SK-N-SH (cell line): ENCODE measurements around the gene RNF144B. TPM values are rescaled to one million over a fixed set of nuclear protein-coding genes. Genes with fewer than 3 reads are reported as not detected.

Experiments used
- CTCF ChIA-PET: fragments of 300-600, 350-600 bp; formaldehyde crosslinking; extraction: SDS; loops from one replicate; lab custom pipeline; 2021; lab: Yijun Ruan, JAX
- POLR2A ChIA-PET: fragments of 350-600 bp; sonication (Branson Sonifier 250); formaldehyde crosslinking; extraction: SDS; loops from one replicate; lab custom pipeline; 2020; ENCODE audit warnings: antibody characterized with exemption, inconsistent platforms; lab: Yijun Ruan, JAX
- DNase-seq: peaks from one replicate; pipeline ENCODE4 v3.0.0; 2012
- H2AFZ ChIP-seq: fragments of 200-600 bp; sonication (generic); 2 replicates; pipeline ENCODE4 v1.8.1; 2016; ENCODE audit warnings: antibody characterized with exemption, mild to moderate bottlenecking, low read depth
- H3F3A ChIP-seq: fragments of 200-600 bp; sonication (generic); replicated peaks from 2 replicates; pipeline ENCODE3; 2016; ENCODE audit warnings: antibody characterized with exemption, mild to moderate bottlenecking; ENCODE audit not compliant: insufficient read depth
- H3K27ac ChIP-seq, 2 experiments: fragments of 200-500 bp in 1 of 2; fragments of 200-600 bp in 1 of 2; sonication (Bioruptor generic) in 1 of 2; sonication (generic), shearing (Covaris generic) in 1 of 2; 2 replicates each; pipeline versions ENCODE4 v1.5.1 to v1.6.1; 2014 to 2016; ENCODE audit warnings: low read depth in 2 of 2, inconsistent platforms in 1 of 2, low read length in 1 of 2, mild to moderate bottlenecking in 1 of 2, mixed read lengths in 1 of 2
- H3K27me3 ChIP-seq: fragments of 200-600 bp; sonication (generic), shearing (Covaris generic); 2 replicates; pipeline ENCODE4 v1.6.1; 2016; ENCODE audit warnings: mixed run types; ENCODE audit not compliant: insufficient read depth
- H3K36me3 ChIP-seq, 2 experiments: fragments of 200-500 bp in 1 of 2; fragments of 200-600 bp in 1 of 2; sonication (Bioruptor generic) in 1 of 2; sonication (generic) in 1 of 2; replicated peaks in 1 of 2; 2 replicates each; pipeline versions ENCODE3 to v1.5.1; 2014 to 2016; ENCODE audit warnings: low read length in 1 of 2, mild to moderate bottlenecking in 1 of 2; ENCODE audit not compliant: insufficient read depth in 2 of 2, control insufficient read depth in 1 of 2
- H3K4me1 ChIP-seq, 2 experiments: fragments of 200-500 bp in 1 of 2; fragments of 200-600 bp in 1 of 2; sonication (Bioruptor generic) in 1 of 2; sonication (generic), shearing (Covaris generic) in 1 of 2; 2 replicates each; pipeline versions ENCODE4 v1.5.1 to v1.6.1; 2014 to 2016; ENCODE audit warnings: low read depth in 1 of 2, low read length in 1 of 2, mixed run types in 1 of 2; ENCODE audit not compliant: insufficient read depth in 2 of 2, control insufficient read depth in 1 of 2
- H3K4me2 ChIP-seq: fragments of 200-600 bp; sonication (generic), shearing (Covaris generic); 2 replicates; pipeline ENCODE4 v1.6.1; 2017; ENCODE audit warnings: mixed run types
- H3K4me3 ChIP-seq, 2 experiments: fragments of 200-500 bp in 1 of 2; fragments of 200-600 bp in 1 of 2; sonication (Bioruptor generic) in 1 of 2; sonication (generic), shearing (Covaris generic) in 1 of 2; 2 replicates each; pipeline versions ENCODE4 v1.5.1 to v1.8.1; 2014 to 2016; ENCODE audit warnings: low read depth in 2 of 2, inconsistent platforms in 1 of 2, low read length in 1 of 2, mild to moderate bottlenecking in 1 of 2, mixed read lengths in 1 of 2, moderate library complexity in 1 of 2
- H3K79me2 ChIP-seq: fragments of 200-600 bp; sonication (generic); 2 replicates; pipeline ENCODE4 v1.8.1; 2017; ENCODE audit warnings: mild to moderate bottlenecking; ENCODE audit not compliant: insufficient read depth
- H3K9ac ChIP-seq: fragments of 200-600 bp; sonication (generic); 2 replicates; pipeline ENCODE4 v1.6.1; 2017; ENCODE audit warnings: mixed run types
- H3K9me2 ChIP-seq: fragments of 200-600 bp; sonication (generic); 2 replicates; pipeline ENCODE4 v1.6.1; 2017; ENCODE audit warnings: mixed run types
- H3K9me3 ChIP-seq: fragments of 200-600 bp; sonication (generic); 2 replicates; pipeline ENCODE4 v1.6.1; 2017; ENCODE audit warnings: mixed run types, mild to moderate bottlenecking, moderate library complexity
- H4K20me1 ChIP-seq: fragments of 200-600 bp; sonication (generic); 2 replicates; pipeline ENCODE4 v1.6.1; 2017; ENCODE audit warnings: mild to moderate bottlenecking, mixed run types; ENCODE audit not compliant: insufficient read depth
- CHD2 ChIP-seq: fragments of 150-350 bp; IDR thresholded peaks from 2 replicates; pipeline ENCODE4 v1.6.1; 2018; ENCODE audit warnings: low read length; ENCODE audit not compliant: partially characterized antibody
- ELF1 ChIP-seq: IDR thresholded peaks from 2 replicates; pipeline ENCODE4 v1.4.0; 2012
- EP300 ChIP-seq, 2 experiments: IDR thresholded peaks; 2 replicates each; pipeline versions ENCODE4 v1.4.0 to v1.6.1; 2012; ENCODE audit warnings: borderline replicate concordance in 1 of 2, low read depth in 1 of 2, low read length in 1 of 2
- EZH2phosphoT487 ChIP-seq: fragments of 200-600 bp; sonication (generic); IDR thresholded peaks from 2 replicates; pipeline ENCODE4 v1.6.1; 2017; ENCODE audit warnings: low read depth, mixed run types, mild to moderate bottlenecking, antibody characterized with exemption, moderate library complexity, borderline replicate concordance
- JUND ChIP-seq: IDR thresholded peaks from 2 replicates; pipeline ENCODE4 v1.4.0; 2012
- MAX ChIP-seq: IDR thresholded peaks from 2 replicates; pipeline ENCODE4 v1.4.0; 2012; ENCODE audit warnings: low read depth
- MXI1 ChIP-seq: IDR thresholded peaks from 2 replicates; pipeline ENCODE4 v1.6.1; 2012; ENCODE audit warnings: mild to moderate bottlenecking, low read depth, low read length, improper control_type of control experiment
- NRF1 ChIP-seq: IDR thresholded peaks from 2 replicates; pipeline ENCODE4 v1.6.1; 2012; ENCODE audit warnings: low read depth, mild to moderate bottlenecking, low read length
- PBX3 ChIP-seq: IDR thresholded peaks from 2 replicates; pipeline ENCODE4; 2012
- POLR2AphosphoS5 ChIP-seq: IDR thresholded peaks from 2 replicates; pipeline ENCODE4 v1.6.1; 2012; ENCODE audit warnings: low read depth, low read length
- RFX5 ChIP-seq: IDR thresholded peaks from 2 replicates; pipeline ENCODE4 v1.6.1; 2012; ENCODE audit warnings: mild to moderate bottlenecking, improper control_type of control experiment, low read length
- RXRA ChIP-seq: IDR thresholded peaks from 2 replicates; pipeline ENCODE4 v1.4.0; 2012; ENCODE audit warnings: low read depth, mild to moderate bottlenecking, borderline replicate concordance
- SIN3A ChIP-seq: IDR thresholded peaks from 2 replicates; pipeline ENCODE4 v1.6.1; 2012; ENCODE audit warnings: low read depth, mild to moderate bottlenecking, low read length, moderate library complexity, borderline replicate concordance
- TAF1 ChIP-seq: IDR thresholded peaks from 2 replicates; pipeline ENCODE4 v1.6.1; 2012; ENCODE audit warnings: low read depth, mild to moderate bottlenecking, low read length, moderate library complexity, borderline replicate concordance
- TCF12 ChIP-seq: IDR thresholded peaks from 2 replicates; pipeline ENCODE4 v1.4.0; 2012
- USF1 ChIP-seq: IDR thresholded peaks from 2 replicates; pipeline ENCODE4 v1.4.0; 2012; ENCODE audit warnings: low read depth, borderline replicate concordance
- USF2 ChIP-seq: fragments of 150-350 bp; IDR thresholded peaks from 2 replicates; pipeline ENCODE4 v1.6.1; 2017; ENCODE audit warnings: antibody characterized with exemption, low read length, low read depth, borderline replicate concordance
- YY1 ChIP-seq: IDR thresholded peaks from 2 replicates; pipeline ENCODE4 v1.4.0; 2012; ENCODE audit warnings: low read depth, mild to moderate bottlenecking
- WGBS: methylation state at CpG from one replicate; pipeline ENCODE4 v1.1.6; 2017; ENCODE audit warnings: low lambda C conversion rate; 5-methylcytosine and 5-hydroxymethylcytosine counted together
- polyA plus RNA-seq, 3 experiments: library from polyadenylated mRNA; depleted of rRNA; stranded (reverse); fragments of >200 nt; gene quantifications; 2 replicates each; pipeline ENCODE4 v1.2.3, GENCODE V29; 2012

RNF144B gene
- polyA plus RNA-seq, 1 of the 3 experiments (the other 2 are of a cell fraction): 1.2 TPM

GRCh38 chr6:18380158-18380836, 6.9 kb upstream of the RNF144B start:
- Histone ChIP-seq H4K20me1 (no peaks in the 10 kb centered on the region), H3K4me2 (no peak overlapping the region), H3K9me2 (no peaks in the 10 kb centered on the region), H3F3A (no peaks in the 10 kb centered on the region), H3K4me3 (no peak overlapping the region), H3K9me3 (no peaks in the 10 kb centered on the region), H3K4me1 (no peaks in the 10 kb centered on the region), H3K36me3 (no peaks in the 10 kb centered on the region), H3K9ac (no peak overlapping the region), H3K79me2 (no peaks in the 10 kb centered on the region), H3K27ac (no peak overlapping the region), H2AFZ (0 out of 2 replicates have a peak overlapping the region, but pooled peaks have one; percentile 17), H3K27me3 (no peaks in the 10 kb centered on the region)
- no peak for DNase-seq
- ChIA-PET CTCF (no interaction called here), POLR2A (no interaction called here)
- TF ChIP-seq YY1 (no peak), MXI1 (no peak), RXRA (no peak)
- WGBS: 69% methylated on average over 4 of the region's 4 CpGs

GRCh38 chr6:18380851-18381250, 6.3 kb upstream of the RNF144B start:
- H3F3A ChIP-seq: no peaks in the 10 kb centered on the region
- H3K36me3 ChIP-seq: no peaks in the 10 kb centered on the region
- no peaks in the 10 kb centered on the region for H3K79me2 ChIP-seq
- no peaks in the 10 kb centered on the region for H3K4me1 ChIP-seq
- TF ChIP-seq JUND: no peak
- no peak for TF ChIP-seq SIN3A
- no peak for TF ChIP-seq EZH2phosphoT487
- no peak for TF ChIP-seq USF2
- no peak for TF ChIP-seq POLR2AphosphoS5
- TF ChIP-seq RFX5: no peak
- no peak for TF ChIP-seq TCF12
- no peak for TF ChIP-seq PBX3
- TF ChIP-seq CHD2: no peak
- TF ChIP-seq YY1: no peak
- no peak for TF ChIP-seq NRF1
- no peak for TF ChIP-seq RXRA
- no peak for TF ChIP-seq TAF1
- no peak for TF ChIP-seq EP300 (IDR thresholded peaks at IDR 0.05; ENCODE audit: borderline replicate concordance in 1 of 2, low read depth in 1 of 2, low read length in 1 of 2)
- no peak for TF ChIP-seq USF1
- no peak for TF ChIP-seq MXI1
- no peak for TF ChIP-seq ELF1
- no peak for TF ChIP-seq MAX
- H3K9ac ChIP-seq: no peak overlapping the region
- no peak overlapping the region for H2AFZ ChIP-seq
- no peaks in the 10 kb centered on the region for H4K20me1 ChIP-seq
- H3K27ac ChIP-seq: no peak overlapping the region
- no peak for DNase-seq
- H3K27me3 ChIP-seq: no peaks in the 10 kb centered on the region
- CTCF ChIA-PET: no interaction called here
- no peak overlapping the region for H3K4me2 ChIP-seq
- WGBS: 53% methylated on average over 4 of the region's 4 CpGs
- H3K9me2 ChIP-seq: no peaks in the 10 kb centered on the region
- H3K4me3 ChIP-seq: no peak overlapping the region
- POLR2A ChIA-PET: no interaction called here
- no peaks in the 10 kb centered on the region for H3K9me3 ChIP-seq
